CD14-positive monocyte (primary cell): ENCODE measurements around the gene SMIM38. TPM values are rescaled to one million over a fixed set of nuclear protein-coding genes. Genes with fewer than 3 reads are reported as not detected.

Experiments
- DNase-seq, 3 donors: peaks; one replicate each; pipeline ENCODE4 v3.0.0-alpha.2; 2011 to 2022
- H2AFZ ChIP-seq: 2 replicates; pipeline ENCODE4 v1.6.0; 2012; ENCODE audit warnings: mild to moderate bottlenecking, low read depth, low read length, inconsistent platforms; ENCODE audit not compliant: insufficient read depth, poor library complexity, severe bottlenecking
- H3K27ac ChIP-seq, 2 donors: 1 replicate in 1 of 2; 2 replicates in 1 of 2; pipeline ENCODE4 v1.5.1; 2012 to 2013; ENCODE audit warnings: low read length in 2 of 2, control low read depth in 1 of 2, inconsistent platforms in 1 of 2, low read depth in 1 of 2, mild to moderate bottlenecking in 1 of 2
- H3K27me3 ChIP-seq, 2 donors: one replicate each; pipeline versions ENCODE4 v1.6.0 to v1.6.1; 2011 to 2013; ENCODE audit warnings: low read length in 2 of 2; ENCODE audit not compliant: control insufficient read depth in 2 of 2, insufficient read depth in 2 of 2
- H3K36me3 ChIP-seq, 2 donors: replicated peaks in 1 of 2; 1 replicate in 1 of 2; 2 replicates in 1 of 2; pipeline versions ENCODE4 v1.5.1 to v1.6.1; 2012 to 2013; ENCODE audit warnings: low read length in 2 of 2, control low read depth in 1 of 2, inconsistent platforms in 1 of 2, mild to moderate bottlenecking in 1 of 2; ENCODE audit not compliant: insufficient read depth in 2 of 2, control insufficient read depth in 1 of 2
- H3K4me1 ChIP-seq, 2 donors: 1 replicate in 1 of 2; 2 replicates in 1 of 2; pipeline versions ENCODE4 v1.5.1 to v1.6.1; 2012 to 2013; ENCODE audit warnings: low read length in 2 of 2, control low read depth in 1 of 2, inconsistent platforms in 1 of 2, mild to moderate bottlenecking in 1 of 2, moderate library complexity in 1 of 2; ENCODE audit not compliant: insufficient read depth in 2 of 2, control insufficient read depth in 1 of 2
- H3K4me2 ChIP-seq: replicated peaks from 2 replicates; pipeline ENCODE3; 2012; ENCODE audit warnings: low read length, moderate library complexity, mild to moderate bottlenecking; ENCODE audit not compliant: poor library complexity, severe bottlenecking; ENCODE audit errors: extremely low read depth
- H3K4me3 ChIP-seq, 3 experiments: fragments of 200-600 bp in 1 of 3; sonication (generic) in 1 of 3; replicated peaks in 1 of 3; 1 replicate in 2 of 3; 2 replicates in 1 of 3; pipeline ENCODE4 v1.5.1; 2011 to 2013; ENCODE audit warnings: low read length in 3 of 3, mild to moderate bottlenecking in 3 of 3, control low read depth in 2 of 3, low read depth in 2 of 3, inconsistent platforms in 1 of 3, moderate library complexity in 1 of 3
- H3K79me2 ChIP-seq: 2 replicates; pipeline ENCODE4 v1.6.0; 2012; ENCODE audit warnings: mild to moderate bottlenecking, control low read depth, inconsistent platforms, low read length, moderate library complexity; ENCODE audit not compliant: insufficient read depth
- H3K9ac ChIP-seq: 2 replicates; pipeline ENCODE4 v1.6.0; 2017; ENCODE audit warnings: low read length, mild to moderate bottlenecking; ENCODE audit not compliant: insufficient read depth, poor library complexity, severe bottlenecking
- H3K9me3 ChIP-seq, 2 donors: replicated peaks in 1 of 2; 1 replicate in 1 of 2; 2 replicates in 1 of 2; pipeline versions ENCODE4 v1.5.1 to v1.6.1; 2012 to 2013; ENCODE audit warnings: low read length in 2 of 2, control low read depth in 1 of 2; ENCODE audit not compliant: control insufficient read depth in 1 of 2, insufficient read depth in 1 of 2
- H4K20me1 ChIP-seq: 2 replicates; pipeline ENCODE4 v1.6.0; 2012; ENCODE audit warnings: mild to moderate bottlenecking, low read length, control low read depth, moderate library complexity; ENCODE audit not compliant: insufficient read depth
- H3K27ac Mint-ChIP-seq, 7 donors: one replicate each; pipeline ENCODE4 v1.8.0; 2020; ENCODE audit warnings: mild to moderate bottlenecking in 7 of 7, mixed read lengths in 7 of 7, moderate library complexity in 6 of 7, inconsistent platforms in 2 of 7
- H3K27me3 Mint-ChIP-seq, 3 donors: one replicate each; pipeline ENCODE4 v1.8.0; 2021 to 2022; ENCODE audit warnings: low read depth in 3 of 3, mild to moderate bottlenecking in 3 of 3, mixed read lengths in 3 of 3, moderate library complexity in 3 of 3, inconsistent platforms in 1 of 3
- H3K36me3 Mint-ChIP-seq, 2 donors: one replicate each; pipeline ENCODE4 v1.8.0; 2020; ENCODE audit warnings: mixed read lengths in 2 of 2, inconsistent platforms in 1 of 2, mild to moderate bottlenecking in 1 of 2
- H3K4me1 Mint-ChIP-seq: one replicate; pipeline ENCODE4 v1.8.0; 2020; ENCODE audit warnings: mild to moderate bottlenecking, mixed read lengths
- H3K4me3 Mint-ChIP-seq, 2 donors: one replicate each; pipeline ENCODE4 v1.8.0; 2020; ENCODE audit warnings: mild to moderate bottlenecking in 2 of 2, mixed read lengths in 2 of 2, moderate library complexity in 1 of 2
- H3K9me3 Mint-ChIP-seq, 7 donors: one replicate each; pipeline ENCODE4 v1.8.0; 2020 to 2022; ENCODE audit warnings: mixed read lengths in 7 of 7, mild to moderate bottlenecking in 6 of 7, moderate library complexity in 6 of 7, inconsistent platforms in 2 of 7
- WGBS: methylation state at CpG from one replicate; pipeline ENCODE4 v1.1.5; 2013; ENCODE audit warnings: missing lambda C conversion rate; ENCODE audit not compliant: insufficient coverage; 5-methylcytosine and 5-hydroxymethylcytosine counted together
- intact Hi-C, 2 donors: fragments of 100-400 bp; cut with micrococcal nuclease; formaldehyde crosslinking; loops; one replicate each; pipeline versions ENCODE4 v1.15.0 to v1.15.1; 2023
- polyA plus RNA-seq, 3 donors: library from polyadenylated mRNA; depleted of rRNA in 1 of 3; unstranded in 2 of 3; stranded (reverse) in 1 of 3; fragments of 300-500 nt in 2 of 3; fragments of >200 nt in 1 of 3; fragmentation: Illumina TruSeq in 2 of 3; gene quantifications; 1 replicate in 2 of 3; 2 replicates in 1 of 3; pipeline ENCODE4 v1.2.3, GENCODE V29; 2012 to 2021
- TF ChIP-seq, protein P1 (sequence below): fragments of 200-600 bp; IDR thresholded peaks from one replicate; pipeline ENCODE4 v1.8.0; 2022; ENCODE audit warnings: antibody characterized with exemption, mild to moderate bottlenecking

The SMIM38 gene
- polyA plus RNA-seq, 3 donors = 0.05 TPM; not detected in 2

DNA sequence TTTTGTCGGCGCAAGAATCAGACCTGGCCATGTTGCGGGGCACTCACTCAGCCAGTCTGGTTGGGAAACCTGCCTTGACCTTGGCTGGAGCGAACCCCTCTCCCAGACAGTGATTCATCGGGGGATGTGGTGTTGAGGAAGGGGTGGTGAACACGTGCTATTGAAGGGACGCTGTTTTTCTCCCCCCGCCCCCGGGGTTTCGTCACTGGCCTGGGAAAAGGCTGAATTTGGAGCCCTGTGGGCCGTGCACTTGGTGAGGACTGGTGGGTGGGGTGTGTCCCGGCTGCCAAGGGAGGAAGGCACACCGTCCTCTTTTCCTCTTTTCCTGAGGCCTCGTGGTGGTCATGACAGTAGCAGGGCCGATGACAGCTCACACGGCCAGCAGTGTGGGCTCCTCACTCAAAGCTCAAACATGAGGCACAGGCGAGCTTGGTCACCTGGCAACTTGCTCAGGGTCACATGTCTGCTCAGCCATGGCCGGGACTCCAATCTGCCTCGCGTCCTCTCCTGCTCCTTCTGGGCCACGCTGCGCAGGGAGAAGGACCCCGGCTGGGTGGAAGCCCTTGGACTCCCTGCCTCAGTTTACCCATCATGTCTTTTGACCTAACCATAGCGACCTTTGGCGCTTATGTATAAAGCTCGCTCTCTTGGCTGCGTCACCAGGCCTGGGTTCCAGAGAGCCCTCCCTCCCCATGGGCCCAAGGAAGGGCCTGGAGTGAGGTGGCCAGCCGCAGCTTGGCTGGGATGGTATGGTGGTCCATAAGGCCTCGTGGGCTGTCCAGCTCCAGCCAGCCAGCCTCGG, 49.4 kb downstream of the SMIM38 start:
- 88% methylated on average over 16 of the region's 30 CpGs for WGBS
- no peaks in the 10 kb centered on the region for H3K4me1 Mint-ChIP-seq

More for the DNA sequence above, 49.4 kb downstream of the SMIM38 start:
- no peak for DNase-seq
- intact Hi-C loops = no loop called here
- Mint-ChIP-seq H3K9me3 (peaks cover 0 to 2% (median 0%) of the 10 kb centered on the region in 7 donors), H3K27me3 (peaks cover 2 to 3% (median 2%) of the 10 kb centered on the region in 3 donors), H3K27ac (no peak overlapping the region), H3K4me3 (no peak overlapping the region), H3K36me3 (no peaks in the 10 kb centered on the region)
- Histone ChIP-seq H3K4me2 (no peak overlapping the region), H4K20me1 (no peaks in the 10 kb centered on the region), H3K4me3 (no peak overlapping the region), H3K9ac (no peak overlapping the region), H3K36me3 (no peaks in the 10 kb centered on the region), H3K79me2 (no peaks in the 10 kb centered on the region), H3K27me3 (no peaks in the 10 kb centered on the region), H3K9me3 (no peaks in the 10 kb centered on the region), H2AFZ (no peak overlapping the region), H3K4me1 (no peaks in the 10 kb centered on the region), H3K27ac (no peak overlapping the region)
- TF ChIP-seq, protein P1, sequence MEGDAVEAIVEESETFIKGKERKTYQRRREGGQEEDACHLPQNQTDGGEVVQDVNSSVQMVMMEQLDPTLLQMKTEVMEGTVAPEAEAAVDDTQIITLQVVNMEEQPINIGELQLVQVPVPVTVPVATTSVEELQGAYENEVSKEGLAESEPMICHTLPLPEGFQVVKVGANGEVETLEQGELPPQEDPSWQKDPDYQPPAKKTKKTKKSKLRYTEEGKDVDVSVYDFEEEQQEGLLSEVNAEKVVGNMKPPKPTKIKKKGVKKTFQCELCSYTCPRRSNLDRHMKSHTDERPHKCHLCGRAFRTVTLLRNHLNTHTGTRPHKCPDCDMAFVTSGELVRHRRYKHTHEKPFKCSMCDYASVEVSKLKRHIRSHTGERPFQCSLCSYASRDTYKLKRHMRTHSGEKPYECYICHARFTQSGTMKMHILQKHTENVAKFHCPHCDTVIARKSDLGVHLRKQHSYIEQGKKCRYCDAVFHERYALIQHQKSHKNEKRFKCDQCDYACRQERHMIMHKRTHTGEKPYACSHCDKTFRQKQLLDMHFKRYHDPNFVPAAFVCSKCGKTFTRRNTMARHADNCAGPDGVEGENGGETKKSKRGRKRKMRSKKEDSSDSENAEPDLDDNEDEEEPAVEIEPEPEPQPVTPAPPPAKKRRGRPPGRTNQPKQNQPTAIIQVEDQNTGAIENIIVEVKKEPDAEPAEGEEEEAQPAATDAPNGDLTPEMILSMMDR = no peak

Other genes starting within 250 kb of the SMIM38 start
- not detected for gene MRGPRD, start 174.9 kb upstream of the SMIM38 start, polyA plus RNA-seq
- under 1 TPM in 2 of 3 donors, not detected in 1; 0.22 to 0.23 TPM for gene MRGPRF, start 142.7 kb upstream of the SMIM38 start, polyA plus RNA-seq
- 10 to 100 TPM; 29.3 to 52.8 (median 31.5) TPM for gene TPCN2, start 107.0 kb upstream of the SMIM38 start, polyA plus RNA-seq
- gene MYEOV, start 138.2 kb downstream of the SMIM38 start, polyA plus RNA-seq = under 1 TPM in 1 of 3 donors, not detected in 2; 0.03 TPM